ENCODE data around the gene PXDN. TPM values are rescaled to one million over a fixed set of nuclear protein-coding genes. Genes with fewer than 3 reads are reported as not detected.

Gene PXDN
- total and polyA plus RNA-seq, 2 of the 4 experiments (the other 2 are of a cell fraction): 153 to 332 TPM

DNA sequence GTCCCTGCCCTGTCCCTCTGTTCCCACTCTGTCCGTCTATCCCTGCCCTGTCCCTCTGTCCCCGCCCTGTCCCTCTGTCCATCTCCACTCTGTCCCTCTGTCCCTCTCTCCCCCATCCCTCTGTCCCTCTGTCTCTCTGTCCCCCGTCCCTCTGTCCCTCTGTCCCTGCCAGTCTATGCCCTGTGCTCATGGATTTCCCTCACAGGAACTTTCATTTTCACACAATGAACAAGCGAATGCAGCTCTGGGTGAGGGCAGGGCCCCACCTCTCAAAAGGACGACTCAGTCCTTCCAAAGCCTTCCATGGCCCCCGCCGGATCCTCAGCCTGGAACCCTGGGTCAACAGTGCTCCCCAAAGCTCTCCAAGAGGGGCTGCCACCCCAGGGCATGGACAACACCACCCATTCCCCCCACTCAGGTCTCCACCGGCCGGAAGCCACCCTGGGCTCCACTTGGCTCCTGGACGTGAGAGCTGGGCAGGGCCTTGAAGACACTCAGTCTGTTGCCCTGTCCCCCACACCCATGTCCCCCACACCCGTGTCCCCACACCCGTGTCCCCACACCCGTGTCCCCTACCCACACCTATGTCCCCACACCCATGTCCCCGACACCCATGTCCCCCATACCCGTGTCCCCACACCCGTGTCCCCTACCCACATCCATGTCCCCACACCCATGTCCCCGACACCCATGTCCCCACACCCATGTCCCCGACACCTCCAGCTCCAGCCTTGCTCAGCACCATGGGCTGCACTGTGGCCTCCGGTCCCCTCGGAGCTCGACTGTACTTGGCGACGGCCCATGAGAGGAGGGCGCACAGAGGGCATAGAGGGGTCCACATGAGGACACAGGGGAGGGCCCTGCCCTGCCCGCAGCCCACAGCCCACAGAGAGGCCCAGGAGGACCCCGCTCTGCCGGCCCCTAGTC is 156.0 kb downstream of the PXDN start (continued):
- TF ChIP-seq CHD1 (IDR thresholded peaks at IDR 0.05; ENCODE audit: low read depth, low read length): no peak
- no peak for TF ChIP-seq BHLHE40 (IDR thresholded peaks at IDR 0.05; ENCODE audit: low read depth, low read length)
- TF ChIP-seq MAFK (IDR thresholded peaks at IDR 0.05; ENCODE audit: low read depth, low read length): no peak
